G401.6 (cell line): ENCODE results near the gene CPNE1.

Experiments used
- FAIRE-seq: peaks from 2 replicates; lab custom pipeline; 2012; peaks lifted over from hg19 to GRCh38; lab: Jason Lieb, UNC

The CPNE1 gene

GRCh38 chr20:35653893-35654292, 10.8 kb downstream of the CPNE1 start:
- no peak for FAIRE-seq

DNA sequence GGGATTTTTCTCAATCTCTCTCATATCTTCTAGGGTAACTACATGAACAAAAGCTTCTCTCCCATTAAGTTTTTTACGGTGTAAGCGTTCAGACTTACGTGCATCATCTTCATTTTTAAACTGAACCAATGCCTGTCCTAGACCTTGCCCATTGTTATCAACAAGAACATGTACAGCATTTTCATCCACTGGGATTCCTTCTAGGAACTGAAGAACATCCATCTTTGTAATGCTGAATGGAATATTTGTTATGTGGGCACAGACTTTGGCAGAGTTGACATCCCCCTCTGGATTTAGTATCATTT, 11.3 kb downstream of the CPNE1 start:
- FAIRE-seq, result no peak

DNA sequence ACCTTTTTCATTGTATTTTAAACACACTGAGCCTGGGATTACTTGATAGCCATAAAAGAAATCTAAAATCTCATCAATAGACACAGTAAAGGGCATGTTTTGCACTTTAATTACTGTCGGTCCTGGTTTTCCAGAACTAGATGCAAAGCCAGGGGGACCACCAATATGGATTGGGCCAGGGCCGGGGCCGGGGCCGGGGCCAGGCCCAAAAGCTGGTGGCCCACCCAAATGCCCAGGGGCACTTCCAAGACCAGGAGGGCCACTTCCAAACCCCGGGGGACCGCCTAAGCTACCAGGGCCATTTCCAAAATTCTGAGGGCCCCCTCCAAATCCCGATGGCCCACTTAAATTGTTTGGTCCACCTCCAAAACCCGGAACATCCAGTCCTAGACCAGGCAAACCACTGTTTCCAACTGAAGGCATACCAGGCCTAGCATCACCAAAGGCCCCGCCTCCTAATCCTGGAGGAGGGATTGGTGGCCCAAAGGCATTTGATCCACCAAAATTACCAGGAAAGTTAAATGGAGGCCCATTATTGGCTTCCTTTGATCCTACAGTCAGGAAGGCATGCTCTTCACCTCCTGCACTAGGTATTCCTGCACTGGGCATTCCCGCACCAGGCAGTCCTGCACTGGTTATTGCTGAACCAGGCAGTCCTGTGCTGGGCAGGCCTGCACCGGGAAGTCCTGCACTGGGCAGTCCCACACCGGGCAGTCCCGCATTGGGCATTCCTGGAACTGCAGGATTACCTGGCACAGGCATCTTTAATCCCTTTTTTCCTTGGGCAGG, 11.9 kb downstream of the CPNE1 start:
- no peak for FAIRE-seq

DNA sequence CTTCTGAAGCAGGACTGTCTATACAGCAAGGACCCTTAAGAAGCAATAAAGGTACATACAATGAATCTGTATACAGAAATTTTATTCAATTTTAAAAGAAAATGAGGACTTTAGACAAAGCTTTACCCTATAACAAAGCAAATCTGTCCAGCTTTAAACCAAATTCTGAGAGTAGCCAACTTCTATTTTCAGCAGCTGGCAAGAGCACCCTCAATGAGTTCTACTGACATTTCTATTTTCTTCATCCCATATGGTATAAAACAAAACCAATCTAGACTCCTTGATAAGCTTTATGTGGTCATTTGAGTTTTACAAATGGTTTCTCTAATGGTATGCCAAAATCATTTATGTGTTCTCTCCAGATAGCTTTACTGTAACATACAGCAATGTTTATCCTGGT, 12.7 kb downstream of the CPNE1 start:
- no peak for FAIRE-seq

DNA sequence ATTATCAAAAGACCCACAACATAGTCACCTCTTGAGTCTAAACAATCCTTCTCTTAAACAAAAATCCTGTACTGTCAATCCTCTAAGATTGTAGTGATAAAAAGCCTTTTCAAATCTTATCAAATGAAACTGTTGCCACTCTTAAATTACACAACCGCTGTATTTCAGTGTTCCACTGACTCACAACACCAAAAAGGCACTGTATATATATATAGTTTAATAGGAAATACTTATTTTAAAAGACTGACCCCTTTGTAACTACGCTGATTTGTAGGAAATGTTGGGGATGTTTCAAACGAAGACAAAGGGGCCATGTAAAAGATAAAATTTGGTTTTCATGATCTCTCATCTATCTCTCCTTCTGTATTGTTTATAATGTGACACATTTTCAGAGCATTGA, 14.1 kb downstream of the CPNE1 start:
- no peak for FAIRE-seq

DNA sequence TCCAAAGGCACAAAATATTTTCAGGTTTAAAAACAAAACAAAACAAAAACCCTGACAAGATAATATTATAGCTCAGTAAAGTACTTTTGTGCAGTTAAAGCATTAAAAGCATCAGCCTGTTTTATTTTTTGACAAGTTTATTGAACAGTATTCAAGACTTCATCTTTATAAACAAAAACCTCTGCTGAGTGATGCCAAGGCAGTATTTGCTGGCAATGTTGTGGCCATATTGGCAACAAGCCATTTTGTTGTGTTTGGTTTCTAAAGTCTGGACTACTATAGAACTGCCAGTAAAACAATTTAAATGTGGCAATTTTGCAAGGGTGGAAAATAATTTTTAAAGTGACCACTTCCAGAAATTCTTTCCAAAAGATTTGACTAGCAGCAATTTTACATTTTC, 15.9 kb downstream of the CPNE1 start:
- no peak for FAIRE-seq

DNA sequence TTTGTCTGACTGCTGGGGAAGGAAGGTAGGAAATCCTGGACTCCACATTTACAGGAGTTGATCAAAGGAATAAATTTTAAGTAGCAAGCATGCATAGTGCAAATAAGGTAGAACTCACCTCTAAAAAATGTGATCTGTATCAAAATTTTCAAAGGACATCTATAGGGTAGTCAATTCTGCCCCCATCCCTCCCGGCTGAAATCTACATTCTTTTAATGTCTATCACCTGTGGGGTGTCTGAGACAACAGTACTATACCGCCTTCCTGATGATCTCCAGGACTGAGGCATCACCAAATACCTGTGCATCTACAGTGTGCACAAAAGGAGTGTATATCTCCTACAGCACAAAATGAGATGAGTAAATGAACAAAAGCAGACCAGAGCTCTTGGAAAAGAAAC, 19.9 kb downstream of the CPNE1 start:
- FAIRE-seq, result no peak

GRCh38 chr20:35643045-35643444, 21.7 kb downstream of the CPNE1 start:
- no peak for FAIRE-seq

- no peak for FAIRE-seq
These were observed 23.0 kb downstream of the CPNE1 start for GRCh38 chr20:35641743-35642142.

GRCh38 chr20:35640724-35641123, 24.0 kb downstream of the CPNE1 start:
- FAIRE-seq, result no peak

DNA sequence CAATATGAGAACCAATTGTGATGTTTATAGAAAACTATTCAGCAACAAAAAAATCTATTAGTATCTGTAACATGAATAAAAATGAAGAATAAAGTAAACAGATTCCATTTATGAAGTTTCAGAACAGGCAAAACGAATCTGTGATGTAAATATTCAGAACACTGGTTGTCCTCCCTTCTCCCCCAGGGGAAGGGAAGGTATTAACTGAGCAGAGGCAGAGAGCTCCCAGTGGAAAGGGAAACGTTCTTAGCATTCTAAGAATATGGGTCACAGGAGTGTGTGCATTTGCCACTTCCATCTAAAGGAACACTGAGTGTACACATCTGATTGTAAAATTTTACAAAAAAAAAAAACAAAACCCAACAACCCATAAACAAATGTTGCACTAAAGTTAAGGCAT, 25.9 kb downstream of the CPNE1 start:
- no peak for FAIRE-seq

GRCh38 chr20:35637276-35637675, 27.4 kb downstream of the CPNE1 start:
- no peak for FAIRE-seq

DNA sequence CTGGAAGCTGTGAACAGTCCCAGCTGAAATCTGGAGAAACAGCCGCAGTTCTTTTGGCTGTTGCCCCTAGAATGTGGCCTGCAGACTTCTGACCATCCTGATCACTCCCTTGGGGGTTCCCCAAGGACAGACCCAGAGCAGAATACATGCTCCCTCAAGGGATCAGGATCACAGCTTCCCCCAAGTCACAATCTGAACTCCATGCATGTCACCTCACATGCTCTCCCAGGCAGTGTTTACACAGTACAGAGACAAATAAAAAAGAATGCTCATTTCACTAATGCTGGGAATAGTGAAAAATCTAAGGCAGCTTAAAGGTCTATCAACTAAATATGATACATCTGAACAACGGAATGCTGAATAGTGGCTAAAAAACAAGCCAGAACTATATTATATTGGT, 28.6 kb downstream of the CPNE1 start:
- no peak for FAIRE-seq

GRCh38 chr20:35635652-35636051, 29.0 kb downstream of the CPNE1 start:
- no peak for FAIRE-seq

- FAIRE-seq, result no peak
These were observed 32.1 kb downstream of the CPNE1 start for GRCh38 chr20:35632539-35633115.

DNA sequence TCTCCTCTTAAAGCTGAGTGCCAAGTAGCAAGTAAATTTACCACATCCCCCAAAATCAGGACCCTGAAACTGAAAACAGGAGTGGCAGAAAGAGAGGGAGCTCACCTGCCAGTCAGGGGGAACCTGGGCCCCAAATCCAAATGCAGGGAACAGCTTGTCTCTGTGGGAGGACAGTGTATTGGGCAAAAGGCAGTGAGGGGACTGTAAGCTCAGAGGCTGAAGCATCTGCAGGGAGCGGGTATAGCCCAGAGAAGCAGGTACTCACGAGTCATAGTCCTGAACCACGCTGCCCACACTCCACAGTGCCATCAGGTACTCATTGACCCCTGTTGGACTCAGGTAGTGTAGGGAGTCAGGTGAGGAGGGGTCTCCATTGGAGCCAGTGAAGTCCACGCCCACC, 34.1 kb downstream of the CPNE1 start:
- no peak for FAIRE-seq

DNA sequence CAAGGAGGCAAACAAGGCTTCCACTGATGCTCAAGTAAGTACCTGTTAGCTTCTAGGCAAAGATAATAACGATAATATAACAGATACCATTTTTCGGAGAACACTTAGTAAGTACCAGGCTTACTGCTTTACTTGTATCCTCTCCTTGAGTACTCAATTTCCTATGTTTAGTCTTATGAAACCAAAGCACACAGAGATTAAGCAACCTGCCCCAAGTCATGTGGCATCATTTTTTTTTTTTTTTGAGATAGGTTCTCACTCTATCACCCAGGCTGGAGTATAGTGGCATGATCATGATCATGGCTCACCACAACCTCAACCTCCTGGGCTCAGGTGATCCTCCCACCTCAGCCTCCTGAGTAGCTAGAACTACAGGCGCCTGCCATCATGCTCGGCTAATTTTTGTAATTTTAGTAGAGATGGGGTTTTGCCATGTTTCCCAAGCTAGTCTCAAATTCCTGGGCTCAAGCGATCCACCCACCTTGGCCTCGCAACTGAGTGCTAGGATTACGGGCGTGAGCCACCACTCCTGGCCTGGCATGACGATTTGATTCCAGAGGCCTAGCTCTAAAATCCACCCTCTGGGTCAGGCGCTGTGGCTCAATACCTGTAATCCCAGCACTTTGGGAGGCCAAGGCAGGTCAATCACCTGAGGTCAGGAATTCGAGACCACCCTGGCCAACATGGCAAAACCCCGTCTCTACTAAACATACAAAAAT, 35.1 kb downstream of the CPNE1 start:
- no peak for FAIRE-seq

DNA sequence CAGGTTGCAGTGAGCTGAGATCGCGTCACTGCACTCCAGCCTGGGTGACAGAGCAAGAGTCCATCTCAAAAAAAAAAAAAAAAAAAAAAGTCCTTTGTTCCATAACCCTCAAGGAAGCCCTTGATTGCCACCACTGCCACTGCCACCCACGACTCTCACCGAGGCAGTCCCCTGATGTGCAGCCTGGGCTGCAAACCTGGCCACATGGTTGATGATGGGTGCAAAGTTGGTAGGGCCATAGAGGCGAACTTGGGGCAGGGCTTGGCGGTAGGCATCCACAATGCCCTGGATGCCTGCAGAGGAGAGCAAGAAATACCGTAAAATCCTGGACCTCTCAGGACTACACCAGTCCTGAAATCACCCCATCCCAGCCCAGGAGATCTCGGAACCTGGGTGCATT, 37.6 kb downstream of the CPNE1 start:
- FAIRE-seq, result no peak

DNA sequence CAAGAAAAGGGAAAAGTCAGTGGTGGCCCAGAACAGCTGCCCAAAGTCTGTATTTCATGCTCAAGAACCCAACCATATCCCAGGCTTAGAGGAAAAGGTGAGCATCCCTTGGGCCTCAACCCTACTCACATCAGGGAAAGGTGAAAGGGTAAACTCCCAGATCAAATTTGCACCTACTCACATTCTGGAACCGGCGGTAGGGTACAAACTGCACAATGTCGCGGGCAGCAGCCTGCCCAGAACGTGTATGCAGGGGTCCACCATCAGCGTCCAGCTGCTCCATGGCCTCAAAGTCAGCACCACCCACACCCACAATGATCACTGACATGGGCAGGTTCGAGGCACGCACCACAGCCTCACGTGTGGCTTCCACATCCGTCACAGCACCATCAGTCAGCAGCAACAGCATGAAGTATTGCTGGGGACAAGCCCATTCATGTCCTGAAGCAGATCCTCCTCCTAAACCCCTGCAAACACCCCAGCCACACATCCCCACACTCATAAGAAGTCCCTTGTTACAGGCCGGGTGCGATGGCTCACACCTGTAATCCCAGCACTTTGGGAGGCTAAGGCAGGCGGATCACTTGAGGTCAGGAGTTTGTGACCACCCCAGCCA, 38.2 kb downstream of the CPNE1 start:
- no peak for FAIRE-seq

DNA sequence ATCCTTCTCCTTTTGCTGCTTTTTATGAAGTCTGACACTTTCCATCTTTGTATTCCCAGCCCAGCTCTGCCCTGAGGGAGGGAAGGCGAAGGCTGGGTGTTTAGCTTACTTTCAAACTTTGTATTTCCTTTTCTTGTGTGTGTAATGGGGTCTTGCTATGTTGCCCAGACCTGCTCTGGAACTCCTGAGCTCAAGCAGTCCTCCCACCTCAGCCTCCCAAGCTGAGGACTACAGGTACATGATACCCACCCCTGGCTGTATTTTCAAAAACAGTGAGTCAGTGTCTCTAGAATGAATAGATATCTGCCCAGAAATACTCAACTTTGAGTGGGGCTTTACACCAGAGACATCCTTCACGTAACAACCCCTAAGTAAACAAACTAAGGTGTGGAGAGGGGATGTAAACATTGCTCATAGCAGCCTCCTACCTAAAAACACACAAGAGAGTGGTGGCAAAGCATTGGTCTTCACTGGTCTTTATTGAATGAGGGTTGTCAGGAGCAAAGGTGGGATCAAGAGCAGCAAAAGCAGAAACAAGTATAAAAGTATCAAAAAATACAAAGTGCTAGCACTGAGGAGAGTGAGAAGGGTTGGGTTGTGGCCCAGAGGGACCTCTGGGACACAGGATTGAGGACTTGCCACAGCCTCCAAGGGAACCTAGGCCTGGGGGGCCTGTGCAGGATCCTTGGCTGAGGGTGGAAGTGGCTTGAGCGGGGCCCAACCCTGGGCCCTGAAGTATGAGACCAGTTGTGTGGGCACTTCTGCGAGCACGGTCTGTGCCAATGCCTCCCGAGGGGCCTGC, 38.9 kb downstream of the CPNE1 start:
- no peak for FAIRE-seq

DNA sequence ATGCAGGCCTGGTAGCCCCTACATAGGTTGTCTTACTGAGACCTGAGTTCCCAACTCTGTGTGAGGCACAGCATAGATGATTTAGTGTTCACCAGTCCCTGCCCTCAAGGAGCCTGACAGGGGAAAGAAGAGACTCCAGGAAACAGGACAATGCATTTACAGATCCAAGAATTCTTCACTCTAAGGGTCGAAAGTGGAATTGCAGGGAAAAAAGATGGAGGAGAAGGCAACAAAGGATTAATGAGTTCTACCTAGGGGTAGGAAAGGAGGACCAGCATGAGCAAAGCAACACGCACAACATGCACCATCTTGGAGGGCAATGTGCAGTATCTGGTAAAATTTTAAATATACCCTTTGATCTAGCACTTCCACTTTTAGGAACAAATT, 43.1 kb downstream of the CPNE1 start:
- no peak for FAIRE-seq

- FAIRE-seq, result no peak
These were observed 43.7 kb downstream of the CPNE1 start for GRCh38 chr20:35620818-35621559.
